Measurements from ENCODE around the gene PABPN1L. TPM values are rescaled to one million over a fixed set of nuclear protein-coding genes. Genes with fewer than 3 reads are reported as not detected.

Gene PABPN1L
- total RNA-seq, 1 experiment from 2014 or later = 0.57 TPM

GRCh38 chr16:88884569-88885271, 18.3 kb upstream of the PABPN1L start:
- BruUV-seq (replicated peaks) = no TSS peak
- no peaks in the 10 kb centered on the region for H3K79me2 ChIP-seq (ENCODE audit: insufficient read depth, low read length)
- RAD21 ChIA-PET (ENCODE audit: low non-redundant PET in 1 of 2, low total read pairs in 2 of 2, uncharacterized antibody in 2 of 2, unreplicated experiment in 2 of 2) = no interaction called here
- H3K4me2 ChIP-seq (ENCODE audit: low read length) = no peak overlapping the region
- CTCF ChIA-PET = no interaction called here
- no peak overlapping the region for H3K9ac ChIP-seq (ENCODE audit: low read length)
- H3K4me3 ChIP-seq (replicated peaks in 1 of 2; ENCODE audit: low read depth in 1 of 2, low read length in 2 of 2) = no peak overlapping the region
- no peak overlapping the region for H2AFZ ChIP-seq (ENCODE audit: low read depth, low read length, poor library complexity, severe bottlenecking)
- DNase-seq (ENCODE audit: low read depth, low spot score) = no peak
- no peak overlapping the region; the same call in 1 of the 2 replicates for H3K27ac ChIP-seq (ENCODE audit: low read depth, low read length)
- TF ChIP-seq RAD21 (IDR thresholded peaks at IDR 0.05; ENCODE audit: low read depth) (no peak), EGR1 (IDR thresholded peaks at IDR 0.05; ENCODE audit: low read depth) (no peak), SP1 (IDR thresholded peaks at IDR 0.05; ENCODE audit: low read depth) (no peak), EZH2phosphoT487 (IDR thresholded peaks at IDR 0.05; ENCODE audit: borderline replicate concordance) (no peak), ZNF274 (IDR thresholded peaks at IDR 0.05; ENCODE audit: low read depth, low read length) (no peak), SIN3A (IDR thresholded peaks at IDR 0.05; ENCODE audit: low read depth) (no peak), POLR2A (IDR thresholded peaks at IDR 0.05; ENCODE audit: borderline replicate concordance, extremely low read depth, insufficient read depth, insufficient read length) (no peak)
- TF ChIP-seq, protein P1, sequence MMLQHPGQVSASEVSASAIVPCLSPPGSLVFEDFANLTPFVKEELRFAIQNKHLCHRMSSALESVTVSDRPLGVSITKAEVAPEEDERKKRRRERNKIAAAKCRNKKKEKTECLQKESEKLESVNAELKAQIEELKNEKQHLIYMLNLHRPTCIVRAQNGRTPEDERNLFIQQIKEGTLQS (IDR thresholded peaks at IDR 0.05) = no peak
- H3K27me3 ChIP-seq (ENCODE audit: insufficient read depth, low read length) = no peaks in the 10 kb centered on the region
- intact Hi-C loops (cut with micrococcal nuclease) = no loop called here
- POLR2A ChIA-PET = no interaction called here
- H3K4me1 ChIP-seq (ENCODE audit: control insufficient read depth in 1 of 2, insufficient read depth in 2 of 2, low read length in 2 of 2) = peaks cover 7 to 22% of the 10 kb centered on the region in 2 experiments; a peak in 3 of 4 replicates
- ATAC-seq = no peak
- no peaks in the 10 kb centered on the region for H4K20me1 ChIP-seq (ENCODE audit: insufficient read depth)
- no peaks in the 10 kb centered on the region for H3K9me2 ChIP-seq (ENCODE audit: insufficient read depth)
- peaks cover 0 to 6% of the 10 kb centered on the region in 2 experiments; a peak in 1 of 4 replicates for H3K36me3 ChIP-seq (ENCODE audit: control insufficient read depth in 1 of 2, insufficient read depth in 2 of 2, low read length in 2 of 2)
- no peaks in the 10 kb centered on the region for H3K9me3 ChIP-seq (ENCODE audit: control insufficient read depth in 1 of 2, insufficient read depth in 1 of 2, low read depth in 1 of 2, low read length in 2 of 2)

DNA sequence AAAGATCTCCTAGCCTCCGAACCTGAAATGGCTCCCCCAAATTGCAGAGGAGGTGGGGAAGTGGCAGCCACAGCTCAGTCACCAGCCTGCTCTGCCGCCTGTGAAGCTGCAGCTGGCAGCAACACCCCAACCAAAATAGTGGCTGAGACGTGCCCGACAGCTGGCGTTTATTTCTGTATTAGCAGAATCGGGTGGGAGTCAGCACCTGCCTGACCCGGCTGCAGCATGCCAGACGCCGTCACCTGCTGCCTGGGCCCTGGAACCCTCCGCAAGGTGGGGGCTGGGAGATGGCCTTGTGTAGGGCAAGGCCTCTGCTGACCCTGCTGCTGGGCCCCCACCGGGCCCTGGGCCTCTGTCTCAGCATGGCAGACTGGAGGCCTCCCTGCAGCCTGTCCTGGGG, 17.5 kb upstream of the PABPN1L start:
- H4K20me1 ChIP-seq (ENCODE audit: insufficient read depth) = no peaks in the 10 kb centered on the region
- H3K4me3 ChIP-seq (replicated peaks in 1 of 2; ENCODE audit: low read depth in 1 of 2, low read length in 2 of 2) = no peak overlapping the region
- no TSS peak for BruUV-seq (replicated peaks)
- no peaks in the 10 kb centered on the region for H3K9me2 ChIP-seq (ENCODE audit: insufficient read depth)
- ChIA-PET CTCF (no interaction called here), POLR2A (no interaction called here), RAD21 (ENCODE audit: low non-redundant PET in 1 of 2, low total read pairs in 2 of 2, uncharacterized antibody in 2 of 2, unreplicated experiment in 2 of 2) (no interaction called here)
- no peak overlapping the region for H2AFZ ChIP-seq (ENCODE audit: low read depth, low read length, poor library complexity, severe bottlenecking)
- H3K79me2 ChIP-seq (ENCODE audit: insufficient read depth, low read length) = no peaks in the 10 kb centered on the region
- no peak overlapping the region; the same call in 1 of the 2 replicates for H3K27ac ChIP-seq (ENCODE audit: low read depth, low read length)
- ATAC-seq (no peak), DNase-seq (ENCODE audit: low read depth, low spot score) (no peak)
- no peaks in the 10 kb centered on the region for H3K27me3 ChIP-seq (ENCODE audit: insufficient read depth, low read length)
- H3K9ac ChIP-seq (ENCODE audit: low read length) = no peak overlapping the region
- 0 out of 4 replicates have a peak, but pooled peaks cover 0 to 6% of the 10 kb centered on the region in 2 experiments for H3K36me3 ChIP-seq (ENCODE audit: control insufficient read depth in 1 of 2, insufficient read depth in 2 of 2, low read length in 2 of 2)
- H3K4me2 ChIP-seq (ENCODE audit: low read length) = no peak overlapping the region
- intact Hi-C loops (cut with micrococcal nuclease) = no loop called here
- H3K4me1 ChIP-seq (ENCODE audit: control insufficient read depth in 1 of 2, insufficient read depth in 2 of 2, low read length in 2 of 2) = peaks cover 7 to 22% of the 10 kb centered on the region in 2 experiments; a peak in 3 of 4 replicates
- H3K9me3 ChIP-seq (ENCODE audit: control insufficient read depth in 1 of 2, insufficient read depth in 1 of 2, low read depth in 1 of 2, low read length in 2 of 2) = no peaks in the 10 kb centered on the region
- TF ChIP-seq EZH2phosphoT487 (IDR thresholded peaks at IDR 0.05; ENCODE audit: borderline replicate concordance) = no peak
- no peak for TF ChIP-seq TCF7L2 (IDR thresholded peaks at IDR 0.05; ENCODE audit: borderline replicate concordance, extremely low read depth, insufficient read depth, insufficient read length)
- TF ChIP-seq ELF1 (IDR thresholded peaks at IDR 0.05; ENCODE audit: borderline replicate concordance, low read depth) = no peak
- TF ChIP-seq POLR2A (IDR thresholded peaks at IDR 0.05; ENCODE audit: borderline replicate concordance, extremely low read depth, insufficient read depth, insufficient read length) = no peak
- TF ChIP-seq ZNF274 (IDR thresholded peaks at IDR 0.05; ENCODE audit: low read depth, low read length) = no peak
- no peak for TF ChIP-seq SP1 (IDR thresholded peaks at IDR 0.05; ENCODE audit: low read depth)
- TF ChIP-seq, protein P2, sequence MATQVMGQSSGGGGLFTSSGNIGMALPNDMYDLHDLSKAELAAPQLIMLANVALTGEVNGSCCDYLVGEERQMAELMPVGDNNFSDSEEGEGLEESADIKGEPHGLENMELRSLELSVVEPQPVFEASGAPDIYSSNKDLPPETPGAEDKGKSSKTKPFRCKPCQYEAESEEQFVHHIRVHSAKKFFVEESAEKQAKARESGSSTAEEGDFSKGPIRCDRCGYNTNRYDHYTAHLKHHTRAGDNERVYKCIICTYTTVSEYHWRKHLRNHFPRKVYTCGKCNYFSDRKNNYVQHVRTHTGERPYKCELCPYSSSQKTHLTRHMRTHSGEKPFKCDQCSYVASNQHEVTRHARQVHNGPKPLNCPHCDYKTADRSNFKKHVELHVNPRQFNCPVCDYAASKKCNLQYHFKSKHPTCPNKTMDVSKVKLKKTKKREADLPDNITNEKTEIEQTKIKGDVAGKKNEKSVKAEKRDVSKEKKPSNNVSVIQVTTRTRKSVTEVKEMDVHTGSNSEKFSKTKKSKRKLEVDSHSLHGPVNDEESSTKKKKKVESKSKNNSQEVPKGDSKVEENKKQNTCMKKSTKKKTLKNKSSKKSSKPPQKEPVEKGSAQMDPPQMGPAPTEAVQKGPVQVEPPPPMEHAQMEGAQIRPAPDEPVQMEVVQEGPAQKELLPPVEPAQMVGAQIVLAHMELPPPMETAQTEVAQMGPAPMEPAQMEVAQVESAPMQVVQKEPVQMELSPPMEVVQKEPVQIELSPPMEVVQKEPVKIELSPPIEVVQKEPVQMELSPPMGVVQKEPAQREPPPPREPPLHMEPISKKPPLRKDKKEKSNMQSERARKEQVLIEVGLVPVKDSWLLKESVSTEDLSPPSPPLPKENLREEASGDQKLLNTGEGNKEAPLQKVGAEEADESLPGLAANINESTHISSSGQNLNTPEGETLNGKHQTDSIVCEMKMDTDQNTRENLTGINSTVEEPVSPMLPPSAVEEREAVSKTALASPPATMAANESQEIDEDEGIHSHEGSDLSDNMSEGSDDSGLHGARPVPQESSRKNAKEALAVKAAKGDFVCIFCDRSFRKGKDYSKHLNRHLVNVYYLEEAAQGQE (IDR thresholded peaks at IDR 0.05; ENCODE audit: low read depth) = no peak
- no peak for TF ChIP-seq SIN3A (IDR thresholded peaks at IDR 0.05; ENCODE audit: low read depth)
- TF ChIP-seq, protein P1 (IDR thresholded peaks at IDR 0.05) = no peak
- no peak for TF ChIP-seq EGR1 (IDR thresholded peaks at IDR 0.05; ENCODE audit: low read depth)
- no peak for TF ChIP-seq CEBPB (IDR thresholded peaks at IDR 0.05; ENCODE audit: low read depth)
- TF ChIP-seq JUND (IDR thresholded peaks at IDR 0.05) = no peak
- no peak for TF ChIP-seq SRF (IDR thresholded peaks at IDR 0.05; ENCODE audit: low read depth)

Data from HCT116 (cell line).